Activated CD8-positive, alpha-beta memory T cell treated with anti-CD3 and anti-CD28 coated beads for 4 hours (primary cell): ENCODE data around the gene GRHL3.

Source experiments
- DNase-seq, 2 donors: peaks; one replicate each; pipeline ENCODE4 v3.0.0-alpha.2; 2020; ENCODE audit warnings: low read depth in 2 of 2

GRHL3 gene

GRCh38 chr1:24317956-24318614 is 1.1 kb upstream of the GRHL3 start:
- DNase-seq = no peak

- DNase-seq = no peak
These were observed 394 bp upstream of the GRHL3 start for GRCh38 chr1:24318615-24319311.

GRCh38 chr1:24319962-24320361 is 805 bp downstream of the GRHL3 start:
- DNase-seq = no peak

- DNase-seq = no peak
These were observed 2.0 kb downstream of the GRHL3 start for GRCh38 chr1:24321126-24321525.

- DNase-seq = peak; percentile 16 to 27
These were observed 2.7 kb downstream of the GRHL3 start for GRCh38 chr1:24321697-24322469.

- DNase-seq = no peak
These were observed 3.5 kb downstream of the GRHL3 start for GRCh38 chr1:24322470-24323177.

GRCh38 chr1:24323281-24323680 is 4.1 kb downstream of the GRHL3 start:
- no peak for DNase-seq

GRCh38 chr1:24324903-24325302 is 5.7 kb downstream of the GRHL3 start:
- no peak for DNase-seq

GRCh38 chr1:24325587-24326449 is 6.7 kb downstream of the GRHL3 start:
- no peak for DNase-seq

GRCh38 chr1:24327486-24327885 is 8.3 kb downstream of the GRHL3 start:
- DNase-seq = no peak

GRCh38 chr1:24327891-24328290 is 8.7 kb downstream of the GRHL3 start:
- no peak for DNase-seq

GRCh38 chr1:24329331-24329730 is 10.2 kb downstream of the GRHL3 start:
- DNase-seq = no peak

- DNase-seq = no peak
These were observed 10.8 kb downstream of the GRHL3 start for GRCh38 chr1:24329797-24330543.

GRCh38 chr1:24331961-24332673 is 13.0 kb downstream of the GRHL3 start:
- DNase-seq = no peak

- DNase-seq = no peak
These were observed 16.9 kb downstream of the GRHL3 start for GRCh38 chr1:24336075-24336474.

- DNase-seq = no peak
These were observed 18.3 kb downstream of the GRHL3 start for GRCh38 chr1:24337455-24337854.

- no peak for DNase-seq
These were observed 19.3 kb downstream of the GRHL3 start for GRCh38 chr1:24338447-24338846.

GRCh38 chr1:24339996-24340395 is 20.8 kb downstream of the GRHL3 start:
- DNase-seq = no peak

- no peak for DNase-seq
These were observed 21.6 kb downstream of the GRHL3 start for GRCh38 chr1:24340770-24341169.

- no peak for DNase-seq
These were observed 22.1 kb downstream of the GRHL3 start for GRCh38 chr1:24341260-24341659.
